Left lung (tissue), 10 donors: Measurements from ENCODE around the gene NDST3. TPM values are rescaled to one million over a fixed set of nuclear protein-coding genes. Genes with fewer than 3 reads are reported as not detected.

Source experiments
- ATAC-seq: fragments of 200-7000 bp; cut with Tn5 transposase; one replicate; pipeline ENCODE4 v1.9.1; 2020; ENCODE audit warnings: moderate library complexity
- DNase-seq, 4 donors: peaks; one replicate each; pipeline ENCODE4 v3.0.0-alpha.2; 2013 to 2020
- H3K27ac ChIP-seq, 2 donors: fragments of 200-600 bp; sonication (generic) in 1 of 2; one replicate each; pipeline versions ENCODE4 v1.5.0 to v1.8.0; 2020 to 2021
- H3K27me3 ChIP-seq, 2 donors: fragments of 200-600 bp; sonication (generic) in 1 of 2; one replicate each; pipeline versions ENCODE4 v1.5.0 to v1.8.0; 2020 to 2021
- H3K36me3 ChIP-seq, 2 donors: fragments of 200-600 bp; sonication (generic) in 1 of 2; one replicate each; pipeline versions ENCODE4 v1.5.0 to v1.8.0; 2020 to 2021
- H3K4me1 ChIP-seq, 2 donors: fragments of 200-600 bp; one replicate each; pipeline ENCODE4 v1.8.0; 2021
- H3K4me3 ChIP-seq, 2 donors: fragments of 200-600 bp; sonication (generic) in 1 of 2; one replicate each; pipeline versions ENCODE4 v1.5.0 to v1.8.0; 2020 to 2021; ENCODE audit warnings: mild to moderate bottlenecking in 1 of 2
- H3K9me3 ChIP-seq, 2 donors: fragments of 200-600 bp; sonication (generic) in 1 of 2; one replicate each; pipeline versions ENCODE4 v1.5.0 to v1.8.0; 2020 to 2021
- CTCF ChIP-seq, 2 donors: fragments of 200-600 bp; sonication (generic) in 1 of 2; IDR thresholded peaks; one replicate each; pipeline versions ENCODE4 v1.5.0 to v1.8.0; 2021; ENCODE audit warnings: antibody characterized with exemption in 2 of 2
- intact Hi-C, 2 donors: fragments of 100-400 bp; cut with DNase I; formaldehyde crosslinking; loops; one replicate each; pipeline versions ENCODE4 v1.11.2 to v1.14.2; 2022
- polyA plus RNA-seq, 6 donors: library from polyadenylated mRNA; unstranded; fragments of 120-200 nt; gene quantifications; one replicate each; pipeline ENCODE4 v1.2.1, GENCODE V29; 2013; ENCODE audit not compliant: insufficient read length in 6 of 6
- total RNA-seq, 2 donors: library from RNA; stranded (reverse); fragmentation: NEBNext Ultra II Directional; extraction: Animal tissue kit (Norgen Biotek cat#: 25700); gene quantifications; one replicate each; pipeline ENCODE4 v1.2.1, GENCODE V29; 2021
- donor health status: DM: no; HTN: yes; CAD: no.
- donor health status: DM: no; HTN: no; CAD: no.

The NDST3 gene
- total and polyA plus RNA-seq, 8 donors = 0.05 to 2.0 (median 1.6) TPM

GRCh38 chr4:118113220-118113619, 78.9 kb downstream of the NDST3 start:
- no peak for TF ChIP-seq CTCF (IDR thresholded peaks at IDR 0.05)
- intact Hi-C loops = no loop called here
- ATAC-seq (peak; percentile 68), DNase-seq (no peak)
- no peaks in the 10 kb centered on the region for H3K9me3 ChIP-seq
- H3K4me3 ChIP-seq = no peak overlapping the region
- no peaks in the 10 kb centered on the region for H3K4me1 ChIP-seq
- H3K27ac ChIP-seq = no peak overlapping the region
- no peaks in the 10 kb centered on the region for H3K36me3 ChIP-seq
- no peaks in the 10 kb centered on the region for H3K27me3 ChIP-seq

- H3K4me1 ChIP-seq = no peaks in the 10 kb centered on the region
- H3K4me3 ChIP-seq = no peak overlapping the region
- H3K27ac ChIP-seq = no peak overlapping the region
- DNase-seq (no peak), ATAC-seq (no peak)
- intact Hi-C loops = no loop called here
- H3K9me3 ChIP-seq = no peaks in the 10 kb centered on the region
- TF ChIP-seq CTCF (IDR thresholded peaks at IDR 0.05) = no peak
- H3K27me3 ChIP-seq = no peaks in the 10 kb centered on the region
- no peaks in the 10 kb centered on the region for H3K36me3 ChIP-seq
These were observed 80.4 kb downstream of the NDST3 start for GRCh38 chr4:118114720-118115119.

DNA sequence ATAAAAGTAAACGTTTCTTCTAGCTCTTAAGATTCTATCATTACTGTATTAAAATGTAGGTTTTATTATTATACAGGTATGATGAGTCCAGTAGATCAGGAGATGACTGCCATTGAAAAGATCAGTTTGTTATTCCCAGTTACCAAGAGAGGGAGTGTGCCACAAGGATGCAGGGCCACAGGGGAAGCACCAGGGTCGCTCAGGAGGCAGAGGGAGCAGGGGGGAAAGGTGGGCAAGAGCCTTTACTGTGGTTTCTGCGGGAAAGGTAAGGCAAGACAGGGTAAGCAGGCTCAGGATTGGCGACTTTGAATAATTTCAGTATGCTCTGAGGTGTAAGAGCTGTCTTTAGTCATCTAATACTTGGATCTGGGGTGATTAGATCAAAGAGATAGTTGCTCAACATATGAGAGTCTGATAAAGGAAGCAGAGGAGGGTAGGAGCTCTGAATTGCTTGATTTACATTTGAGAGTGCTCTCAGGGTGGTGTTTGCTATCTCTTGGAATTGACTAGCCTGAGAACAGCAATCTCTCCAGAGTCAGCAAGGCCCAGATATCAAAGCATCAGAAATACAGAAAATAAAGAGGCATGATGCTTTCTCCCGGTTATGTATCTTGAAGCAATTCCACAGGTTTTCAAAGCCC, 86.0 kb downstream of the NDST3 start:
- Histone ChIP-seq H3K9me3 (no peaks in the 10 kb centered on the region), H3K27me3 (no peaks in the 10 kb centered on the region), H3K36me3 (no peaks in the 10 kb centered on the region), H3K27ac (no peak overlapping the region), H3K4me3 (no peak overlapping the region), H3K4me1 (no peaks in the 10 kb centered on the region)
- ATAC-seq = no peak
- intact Hi-C loops = no loop called here
- DNase-seq = no peak
- no peak for TF ChIP-seq CTCF (IDR thresholded peaks at IDR 0.05)

DNA sequence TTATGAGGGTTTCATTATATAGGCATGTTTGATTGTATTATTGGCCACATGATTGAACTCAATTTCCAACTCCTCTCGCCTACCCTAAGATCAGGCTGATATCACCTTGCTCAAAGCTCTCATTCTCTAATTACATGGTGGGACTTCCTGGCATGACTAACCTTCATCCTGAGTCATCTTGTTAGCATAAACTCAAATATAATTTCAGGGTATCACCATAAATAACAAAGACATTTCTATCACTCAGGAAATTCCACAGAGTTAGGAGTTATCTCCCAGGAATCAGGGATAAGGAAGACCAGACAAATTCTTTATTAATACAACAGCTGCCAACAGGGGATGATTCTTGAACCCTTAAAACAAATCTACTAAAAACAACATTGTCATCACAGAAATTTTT, 90.7 kb downstream of the NDST3 start:
- Histone ChIP-seq H3K27ac (no peak overlapping the region), H3K4me3 (no peak overlapping the region), H3K4me1 (no peaks in the 10 kb centered on the region), H3K9me3 (no peaks in the 10 kb centered on the region), H3K27me3 (no peaks in the 10 kb centered on the region), H3K36me3 (no peaks in the 10 kb centered on the region)
- TF ChIP-seq CTCF (IDR thresholded peaks at IDR 0.05) = no peak
- intact Hi-C loops = no loop called here
- DNase-seq (no peak), ATAC-seq (no peak)

GRCh38 chr4:118139241-118139640, 105.0 kb downstream of the NDST3 start:
- Histone ChIP-seq H3K36me3 (no peaks in the 10 kb centered on the region), H3K4me1 (no peaks in the 10 kb centered on the region), H3K9me3 (no peaks in the 10 kb centered on the region), H3K27ac (no peak overlapping the region), H3K4me3 (no peak overlapping the region), H3K27me3 (no peaks in the 10 kb centered on the region)
- no peak for ATAC-seq
- no peak for TF ChIP-seq CTCF (IDR thresholded peaks at IDR 0.05)
- intact Hi-C loops = no loop called here
- DNase-seq = no peak
